Measurements from ENCODE around the gene SIK2.

The SIK2 gene

GRCh38 chr11:111601979-111602864, at the start of gene SIK2:
TSS of gene SIK2 (plus strand) at chr11:111602449. CDS start at chr11:111602564, 115 bp downstream.
- peak; percentile 25 for FAIRE-seq

- no peak for FAIRE-seq
Measured at GRCh38 chr11:111554532-111554931, 47.7 kb upstream of the SIK2 start.

DNA sequence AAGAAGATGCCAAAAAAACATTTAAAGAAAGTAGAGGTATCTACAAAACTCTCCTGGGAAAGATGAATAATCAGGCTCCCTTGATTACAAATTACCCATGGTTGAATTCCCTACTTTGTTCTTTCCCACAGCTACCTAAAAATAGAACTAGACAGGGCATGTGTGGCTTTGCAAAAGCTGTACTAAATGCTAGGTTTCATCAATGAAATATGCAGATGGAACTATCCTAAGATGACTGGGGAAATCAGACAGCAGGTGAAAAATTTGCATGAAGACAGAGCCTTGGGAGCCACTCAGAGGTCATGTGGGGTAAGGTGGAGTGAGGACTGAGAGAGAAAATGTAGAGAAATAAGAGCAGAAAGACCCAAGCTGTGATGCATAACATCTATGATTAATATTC, 47.0 kb upstream of the SIK2 start:
- no peak for FAIRE-seq

DNA sequence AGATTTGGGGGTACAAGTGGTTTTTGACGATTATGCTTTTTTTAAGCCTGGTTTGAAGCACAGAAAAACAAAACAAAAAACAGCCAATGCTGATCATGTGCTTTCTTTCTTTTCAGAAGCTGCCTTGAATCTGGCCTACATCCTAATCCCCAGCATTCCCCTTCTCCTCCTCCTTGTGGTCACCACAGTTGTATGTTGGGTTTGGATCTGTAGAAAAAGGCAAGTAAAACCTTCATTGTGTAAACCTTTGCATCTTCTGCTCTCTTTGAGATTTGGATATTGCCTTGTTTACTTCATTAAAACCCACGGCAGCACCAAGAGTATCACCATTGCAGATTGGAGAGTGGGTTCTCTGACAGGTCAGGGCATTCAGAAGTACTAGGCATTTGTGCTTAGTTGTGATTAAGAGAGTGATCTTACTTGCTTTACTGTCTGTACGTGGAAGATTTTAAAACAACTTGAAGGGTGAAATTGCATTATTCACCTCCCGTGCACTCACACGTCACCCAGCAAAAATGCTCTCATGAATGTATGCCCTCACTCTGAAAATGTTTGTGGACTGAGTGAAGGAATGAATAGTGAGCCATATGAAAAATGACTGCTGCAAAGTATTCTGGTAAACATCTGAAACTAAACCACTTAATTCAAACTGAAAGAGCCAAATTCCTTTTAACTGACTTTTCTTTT, 44.7 kb upstream of the SIK2 start:
- FAIRE-seq: no peak

DNA sequence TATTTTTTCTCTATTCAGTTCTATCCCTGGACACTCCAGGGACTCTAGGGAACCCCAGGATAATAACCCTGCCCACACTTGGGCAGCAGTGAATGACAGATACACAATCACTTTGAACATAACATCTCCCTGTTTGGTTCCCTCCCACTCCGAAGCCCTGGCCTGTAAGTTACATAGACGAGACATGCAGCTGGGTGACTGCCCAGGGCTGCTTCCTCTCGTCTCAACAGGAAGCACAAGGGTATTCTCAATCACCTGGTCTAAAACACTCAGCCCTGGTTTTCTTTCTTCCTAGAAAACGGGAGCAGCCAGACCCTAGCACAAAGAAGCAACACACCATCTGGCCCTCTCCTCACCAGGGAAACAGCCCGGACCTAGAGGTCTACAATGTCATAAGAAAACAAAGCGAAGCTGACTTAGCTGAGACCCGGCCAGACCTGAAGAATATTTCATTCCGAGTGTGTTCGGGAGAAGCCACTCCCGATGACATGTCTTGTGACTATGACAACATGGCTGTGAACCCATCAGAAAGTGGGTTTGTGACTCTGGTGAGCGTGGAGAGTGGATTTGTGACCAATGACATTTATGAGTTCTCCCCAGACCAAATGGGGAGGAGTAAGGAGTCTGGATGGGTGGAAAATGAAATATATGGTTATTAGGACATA, 42.3 kb upstream of the SIK2 start:
- no peak for FAIRE-seq

GRCh38 chr11:111560800-111561199, 41.4 kb upstream of the SIK2 start:
- no peak for FAIRE-seq

DNA sequence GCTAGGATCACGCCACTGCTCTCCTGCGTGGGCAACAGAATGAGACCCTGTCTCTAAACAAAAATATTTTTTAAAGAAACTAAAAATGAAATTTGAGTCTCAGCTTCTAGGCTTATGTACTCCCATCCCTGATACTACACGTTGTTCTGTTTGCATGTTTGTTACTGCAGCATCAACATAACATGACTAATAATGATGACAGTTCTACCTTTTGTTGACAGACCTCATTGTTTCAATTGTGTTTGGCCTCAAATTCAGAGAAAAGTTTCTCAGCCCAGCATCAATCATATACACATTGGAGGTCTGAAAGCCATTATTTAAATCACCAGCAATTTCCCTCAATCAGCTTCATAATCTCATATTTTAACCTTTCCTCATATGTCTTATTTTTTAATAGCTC, 40.9 kb upstream of the SIK2 start:
- FAIRE-seq: no peak

- peak; percentile 69 for FAIRE-seq
Measured at GRCh38 chr11:111561791-111562325, 40.4 kb upstream of the SIK2 start.

DNA sequence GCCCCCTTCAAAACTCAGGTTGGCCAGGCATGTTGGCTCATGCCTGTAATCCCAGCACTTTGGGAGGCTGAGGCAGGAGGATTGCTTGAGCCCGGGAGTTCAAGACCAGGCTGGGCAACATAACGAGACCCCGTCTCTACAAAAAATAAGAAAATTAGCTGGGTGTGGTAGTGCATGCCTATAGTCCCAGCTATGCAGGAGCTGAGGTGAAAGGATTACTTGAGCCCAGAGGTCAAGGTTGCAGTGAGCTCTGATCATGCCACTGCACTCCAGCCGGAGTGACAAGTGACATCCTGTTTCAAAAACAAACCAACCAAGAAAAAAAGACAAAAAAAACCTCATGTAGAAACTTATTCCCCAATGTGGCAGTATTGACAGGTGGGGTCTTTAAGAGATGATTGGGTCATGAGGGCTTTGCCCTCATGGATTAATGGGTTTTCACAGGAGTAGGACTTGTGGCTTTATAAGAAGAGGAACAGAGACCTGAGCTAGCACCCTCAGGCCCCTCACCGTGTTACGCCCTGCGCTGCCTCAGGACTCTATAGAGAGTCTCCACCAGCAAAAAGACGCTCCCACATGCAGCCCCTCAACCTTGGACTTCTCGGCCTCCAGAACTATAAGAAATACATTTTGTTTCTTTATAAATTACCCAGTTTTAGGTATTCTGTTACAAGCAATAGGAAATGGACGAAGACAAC, 39.4 kb upstream of the SIK2 start:
- no peak for FAIRE-seq

DNA sequence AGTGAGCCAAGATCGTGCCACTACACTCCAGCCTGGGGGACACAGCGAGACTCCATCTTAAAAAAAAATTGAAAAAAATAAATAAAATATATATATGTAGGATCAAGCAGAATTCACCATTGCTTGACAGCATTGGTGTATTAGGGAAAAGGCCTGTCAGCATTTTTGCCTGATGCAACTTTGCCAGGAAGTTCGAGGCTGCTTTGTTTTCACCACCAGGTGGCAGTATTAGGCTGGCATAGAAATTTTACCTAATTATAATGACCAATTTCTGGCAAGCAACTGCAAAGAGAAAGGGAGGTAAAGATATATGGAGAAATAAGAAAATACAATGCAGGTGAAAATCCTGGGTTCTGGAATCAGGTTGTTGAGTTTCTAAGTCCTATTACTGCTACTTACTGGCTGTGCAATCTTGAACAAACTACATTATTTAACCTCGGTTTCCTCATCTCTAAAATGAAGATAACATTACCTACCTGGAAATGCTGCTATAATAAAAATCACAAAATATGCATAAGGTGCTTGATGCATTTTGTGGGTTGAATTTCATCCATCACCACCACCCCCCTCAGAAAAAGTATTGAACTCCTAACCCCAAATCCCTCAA, 37.0 kb upstream of the SIK2 start:
- peak; percentile 98 for FAIRE-seq

DNA sequence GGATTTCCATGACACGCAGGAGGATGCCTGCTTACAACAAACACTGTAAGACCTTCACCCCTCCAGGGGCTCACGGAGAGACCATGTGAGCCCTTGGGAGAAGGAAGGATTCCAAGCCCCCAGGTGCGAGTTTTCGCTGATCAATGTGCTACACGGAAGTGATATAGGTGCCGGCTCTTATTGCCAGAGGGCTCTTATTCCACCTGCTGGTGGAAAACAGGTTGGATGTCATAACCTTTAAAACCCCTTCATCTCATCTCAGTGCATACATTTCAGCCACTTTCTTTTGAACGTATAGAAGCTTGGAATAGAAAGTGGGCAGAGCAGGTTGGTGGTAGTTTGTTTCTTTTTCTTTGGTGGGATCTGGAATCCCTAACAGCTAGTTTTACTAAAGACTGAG, 35.9 kb upstream of the SIK2 start:
- no peak for FAIRE-seq

DNA sequence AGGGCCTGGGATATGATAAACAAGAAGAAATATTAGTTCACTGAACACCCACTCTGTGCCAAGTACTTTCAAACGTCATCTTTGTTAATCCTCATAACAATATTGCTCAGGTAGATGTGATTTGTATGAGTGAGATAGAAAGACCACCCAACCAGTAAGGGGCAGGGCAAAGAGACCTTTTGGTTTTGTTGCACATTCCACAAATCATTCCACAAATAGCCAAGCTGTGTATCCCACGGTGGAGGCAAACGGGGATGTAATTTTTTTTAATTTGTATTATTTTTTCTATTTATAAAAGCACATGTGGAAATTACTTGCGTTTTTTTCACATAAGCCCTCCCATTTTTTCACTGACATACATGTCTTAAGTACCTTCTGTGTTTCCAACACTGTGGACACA, 32.8 kb upstream of the SIK2 start:
- no peak for FAIRE-seq

DNA sequence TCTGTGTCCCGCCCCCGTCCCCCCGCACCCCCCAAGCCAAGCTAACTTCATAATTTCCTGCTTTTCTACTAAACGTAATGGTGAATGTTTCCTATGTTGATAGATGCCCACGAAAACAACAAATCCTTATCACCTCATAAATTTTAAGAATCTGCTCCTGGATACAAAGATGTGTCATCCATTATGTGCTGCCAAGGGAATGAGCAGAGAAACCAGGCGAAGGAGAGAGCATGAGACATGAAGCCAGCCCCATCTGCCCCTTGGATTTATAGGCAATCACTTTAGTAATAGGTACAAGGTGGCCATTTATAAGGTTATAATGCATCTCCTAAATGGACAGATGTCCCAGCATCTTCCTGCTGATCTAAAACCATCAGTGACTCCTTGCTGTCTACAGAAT, 31.5 kb upstream of the SIK2 start:
- no peak for FAIRE-seq

- no peak for FAIRE-seq
Measured at GRCh38 chr11:111571829-111572501, 30.3 kb upstream of the SIK2 start.

DNA sequence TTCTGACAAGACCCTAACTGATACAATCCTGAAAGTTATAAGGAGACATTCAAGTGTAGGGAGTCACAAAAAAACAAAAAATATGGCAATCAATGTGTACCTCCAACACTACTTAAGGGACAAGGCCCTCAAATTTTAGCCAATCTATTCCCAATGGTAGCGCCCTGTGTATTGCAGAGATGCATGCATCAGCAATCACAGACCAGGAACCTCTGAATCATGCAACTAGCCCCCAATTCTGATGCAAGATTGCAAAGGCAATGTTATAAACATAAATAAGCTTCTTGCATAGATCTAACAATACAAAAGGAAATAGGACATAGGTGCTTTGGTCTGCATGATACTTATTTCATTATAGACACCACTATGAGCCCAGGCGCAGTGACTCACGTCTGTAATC, 29.7 kb upstream of the SIK2 start:
- FAIRE-seq: no peak

GRCh38 chr11:111573821-111574249, 28.4 kb upstream of the SIK2 start:
- FAIRE-seq: no peak

DNA sequence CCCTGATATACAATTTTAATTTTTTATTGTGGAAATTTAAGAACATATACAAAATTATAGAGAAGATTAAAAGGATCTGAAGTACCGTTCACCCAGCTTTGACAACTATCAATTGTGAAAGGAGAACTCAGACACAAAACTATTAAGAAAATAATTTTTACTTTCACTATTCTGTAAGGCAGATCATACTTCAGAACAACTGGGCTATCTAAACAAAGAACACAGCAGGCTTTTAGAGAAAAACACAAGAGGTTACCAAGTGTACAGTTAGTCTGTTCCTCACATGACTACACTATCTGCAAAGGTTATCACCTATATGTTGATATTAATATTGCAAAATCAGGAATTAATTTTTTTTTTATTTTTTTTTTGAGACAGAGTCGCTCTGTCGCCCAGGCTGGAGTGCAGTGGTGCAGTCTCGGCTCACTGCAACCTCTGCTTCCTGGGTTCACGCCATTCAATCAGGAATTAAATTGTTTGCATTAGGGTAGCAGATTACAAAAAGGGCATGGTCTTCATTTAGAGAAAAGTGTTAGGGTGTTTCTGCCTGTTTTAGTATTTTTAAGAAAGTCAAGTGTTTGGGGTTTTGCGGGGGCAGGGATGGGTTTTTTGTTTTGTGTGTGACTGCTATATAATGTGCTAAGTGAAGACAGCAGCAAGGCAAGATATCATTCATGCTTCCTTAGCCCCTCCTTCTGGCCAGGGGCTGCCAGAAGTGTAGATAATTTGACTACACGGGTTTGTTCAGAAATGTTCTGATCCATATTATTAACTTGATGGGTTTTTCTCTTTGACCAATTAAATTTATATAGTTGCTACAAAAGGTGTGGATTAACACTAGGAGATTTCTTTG, 27.6 kb upstream of the SIK2 start:
- no peak for FAIRE-seq

DNA sequence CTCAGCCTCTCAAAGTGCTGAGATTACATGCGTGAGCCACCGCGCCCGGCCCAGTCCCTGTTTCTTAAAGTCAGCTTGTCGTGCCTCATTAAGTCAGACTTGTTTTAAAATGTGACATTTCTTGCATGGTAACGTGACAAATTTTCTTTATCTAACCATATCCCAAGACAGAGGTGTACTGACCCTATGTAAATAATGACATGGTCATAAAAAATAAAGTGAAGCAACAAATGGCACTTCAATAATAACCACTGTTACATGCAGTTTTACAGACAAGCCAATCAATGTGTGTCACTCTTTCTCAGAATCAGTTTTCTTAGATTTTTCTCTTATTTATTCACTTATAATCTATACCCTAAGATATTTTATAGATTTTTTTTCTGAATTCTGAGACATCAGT, 26.5 kb upstream of the SIK2 start:
- no peak for FAIRE-seq

- no peak for FAIRE-seq
Measured at GRCh38 chr11:111577821-111578220, 24.4 kb upstream of the SIK2 start.

- no peak for FAIRE-seq
Measured at GRCh38 chr11:111581341-111581740, 20.9 kb upstream of the SIK2 start.

- FAIRE-seq: no peak
Measured at GRCh38 chr11:111582163-111582562, 20.1 kb upstream of the SIK2 start.

All from G401.6 (cell line).